Central memory CD8-positive, alpha-beta T cell (primary cell): Measurements from ENCODE around the gene SORCS2.

Source experiments
- ATAC-seq: fragments of 150-1000 bp; cut with Tn5 transposase; replicated peaks from 2 replicates; pipeline ENCODE4 v1.10.0; 2022; ENCODE audit warnings: mild to moderate bottlenecking, moderate FRiP score, moderate number of reproducible peaks; ENCODE audit not compliant: poor library complexity, severe bottlenecking; ENCODE audit errors: extremely low read depth
- DNase-seq, 2 donors: peaks; one replicate each; pipeline ENCODE4 v3.0.0; 2021; ENCODE audit warnings: low spot score in 2 of 2
- H3K27ac Mint-ChIP-seq: one replicate; pipeline ENCODE4 v1.8.0; 2022; ENCODE audit warnings: low read depth, mild to moderate bottlenecking, moderate library complexity, mixed read lengths
- H3K27me3 Mint-ChIP-seq: one replicate; pipeline ENCODE4 v1.8.0; 2022; ENCODE audit warnings: mixed read lengths
- H3K36me3 Mint-ChIP-seq: one replicate; pipeline ENCODE4 v1.8.0; 2022; ENCODE audit warnings: mild to moderate bottlenecking, moderate library complexity, mixed read lengths; ENCODE audit not compliant: insufficient read depth
- H3K4me1 Mint-ChIP-seq: one replicate; pipeline ENCODE4 v1.8.0; 2022; ENCODE audit warnings: mixed read lengths
- H3K4me3 Mint-ChIP-seq: one replicate; pipeline ENCODE4 v1.8.0; 2022; ENCODE audit warnings: mild to moderate bottlenecking, moderate library complexity, mixed read lengths
- H3K9me3 Mint-ChIP-seq: one replicate; pipeline ENCODE4 v1.8.0; 2022; ENCODE audit warnings: mixed read lengths

The SORCS2 gene

DNA sequence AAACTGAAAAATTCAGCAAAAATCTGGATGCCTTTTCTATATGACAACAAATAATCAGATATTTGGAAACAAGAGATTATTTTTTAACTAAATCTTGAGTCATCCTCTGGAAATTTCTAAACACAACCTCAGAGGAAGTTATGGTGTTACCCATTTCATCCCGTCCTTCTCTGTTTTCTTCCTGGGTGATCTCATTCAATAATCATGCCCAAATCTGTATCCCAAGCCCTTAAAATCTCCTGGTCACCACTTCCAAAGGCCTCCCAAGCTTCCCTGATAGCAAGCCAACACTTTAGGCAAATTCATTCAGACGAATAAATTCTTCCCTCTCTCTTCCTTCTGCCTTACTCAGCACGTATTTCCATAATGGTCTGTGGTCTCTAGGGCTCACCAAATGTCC is 9.7 kb upstream of the SORCS2 start:
- no peak for ATAC-seq
- Mint-ChIP-seq H3K4me1 (peaks cover 13% of the 10 kb centered on the region), H3K9me3 (peaks cover 7% of the 10 kb centered on the region), H3K4me3 (no peak overlapping the region), H3K36me3 (no peaks in the 10 kb centered on the region), H3K27ac (no peak overlapping the region), H3K27me3 (peaks cover 11% of the 10 kb centered on the region)
- DNase-seq = no peak

DNA sequence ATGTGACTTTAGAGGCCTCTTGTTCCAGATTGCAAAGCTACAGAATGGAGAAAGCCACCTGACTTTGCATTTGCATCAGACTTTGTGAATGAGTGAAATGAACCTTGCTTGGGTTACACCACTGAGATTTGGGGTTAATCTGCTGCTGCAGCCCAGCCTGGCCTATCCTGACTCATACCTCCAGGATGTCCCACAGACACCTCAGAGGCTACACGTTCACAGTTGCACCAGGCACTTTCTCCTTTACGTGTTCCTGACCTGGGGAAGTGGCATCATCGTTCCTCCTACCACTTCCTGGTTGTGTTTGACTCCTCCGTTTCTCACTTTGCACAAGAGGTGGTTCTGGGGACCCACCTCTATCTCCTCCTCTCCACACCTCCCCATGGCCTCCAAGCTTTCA is 9.2 kb upstream of the SORCS2 start:
- Mint-ChIP-seq H3K4me1 (peaks cover 13% of the 10 kb centered on the region), H3K27me3 (peaks cover 16% of the 10 kb centered on the region), H3K9me3 (peaks cover 7% of the 10 kb centered on the region), H3K36me3 (no peaks in the 10 kb centered on the region), H3K27ac (no peak overlapping the region), H3K4me3 (no peak overlapping the region)
- no peak for ATAC-seq
- DNase-seq = no peak

DNA sequence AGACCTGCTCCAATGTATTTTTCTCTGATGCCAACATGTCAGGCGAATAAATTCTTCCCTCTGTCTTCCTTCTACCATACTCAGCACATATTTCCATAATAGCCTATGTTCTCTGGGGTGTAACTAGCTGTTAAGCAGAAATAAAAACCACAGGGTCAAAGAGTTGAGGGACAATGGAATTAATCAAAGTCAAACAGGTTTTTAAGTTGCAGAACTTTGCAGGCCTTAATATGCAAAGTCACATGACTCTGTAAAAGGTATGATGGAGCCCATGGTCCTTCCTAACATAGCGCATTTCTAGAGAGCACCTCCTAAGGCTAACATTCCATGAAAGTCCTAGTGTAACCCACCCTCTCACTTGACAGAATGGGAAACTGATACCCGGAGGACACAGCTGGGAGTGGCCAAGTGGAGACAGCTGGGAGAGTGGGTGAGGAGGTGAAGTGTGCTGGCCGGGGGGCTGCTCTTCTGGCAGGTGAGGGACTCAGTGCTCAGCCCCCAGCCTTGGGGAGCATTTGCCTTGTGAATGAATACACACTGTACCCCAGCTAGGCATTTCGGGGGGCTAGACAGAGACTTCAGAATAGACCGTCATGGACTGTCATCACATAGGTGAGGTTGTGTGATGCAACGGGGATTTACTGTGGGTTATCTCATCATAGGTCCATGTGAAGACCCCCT is 8.4 kb upstream of the SORCS2 start:
- Mint-ChIP-seq H3K4me3 (no peak overlapping the region), H3K27ac (no peak overlapping the region), H3K36me3 (no peaks in the 10 kb centered on the region), H3K27me3 (peaks cover 24% of the 10 kb centered on the region), H3K9me3 (peaks cover 7% of the 10 kb centered on the region), H3K4me1 (peaks cover 13% of the 10 kb centered on the region)
- DNase-seq (no peak), ATAC-seq (no peak)

GRCh38 chr4:7185487-7186030 is 6.8 kb upstream of the SORCS2 start:
- no peak for ATAC-seq

GRCh38 chr4:7186031-7186430 is 6.3 kb upstream of the SORCS2 start:
- Mint-ChIP-seq H3K4me3 (no peak overlapping the region), H3K27ac (no peak overlapping the region), H3K27me3 (peaks cover 44% of the 10 kb centered on the region), H3K36me3 (no peaks in the 10 kb centered on the region), H3K4me1 (peaks cover 13% of the 10 kb centered on the region), H3K9me3 (no peaks in the 10 kb centered on the region)
- DNase-seq (no peak), ATAC-seq (no peak)

More at GRCh38 chr4:7185487-7186030, 6.8 kb upstream of the SORCS2 start:
- H3K36me3 Mint-ChIP-seq = no peaks in the 10 kb centered on the region
- H3K27ac Mint-ChIP-seq = no peak overlapping the region
- no peak overlapping the region for H3K4me3 Mint-ChIP-seq
- peaks cover 40% of the 10 kb centered on the region for H3K27me3 Mint-ChIP-seq
- no peak for DNase-seq
- peaks cover 13% of the 10 kb centered on the region for H3K4me1 Mint-ChIP-seq
- no peaks in the 10 kb centered on the region for H3K9me3 Mint-ChIP-seq

DNA sequence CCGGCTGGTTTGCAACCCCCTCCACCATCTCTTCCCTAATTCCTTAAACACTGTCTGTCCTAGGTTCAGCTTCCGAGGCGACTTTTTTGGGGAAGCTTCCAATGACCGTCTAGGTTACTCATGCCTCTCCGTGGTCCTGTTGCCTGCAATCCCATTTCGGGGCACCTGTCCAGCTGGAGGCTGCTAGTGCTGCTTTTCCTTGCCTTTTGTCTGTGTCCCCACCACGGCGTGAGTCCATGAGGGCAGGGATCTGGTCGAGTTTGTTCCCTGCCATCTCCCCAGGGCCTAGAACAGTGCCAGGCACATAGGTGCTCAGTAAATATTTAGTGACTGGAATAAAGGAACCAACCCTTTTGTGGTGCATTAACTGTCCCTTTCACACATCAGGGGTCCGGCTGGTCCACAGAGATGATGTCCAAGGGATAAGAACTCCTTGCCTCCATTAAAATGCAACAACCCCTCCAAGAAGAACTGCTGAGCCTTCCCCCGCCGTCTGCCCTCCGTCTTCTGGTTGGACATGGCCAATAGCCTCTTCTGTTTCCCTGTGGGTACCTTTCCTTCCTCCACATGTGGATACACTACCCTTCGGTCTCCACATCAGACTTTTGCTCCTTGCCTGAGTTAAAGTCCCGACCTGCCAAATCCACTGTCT is 5.7 kb upstream of the SORCS2 start:
- ATAC-seq (no peak), DNase-seq (no peak)
- Mint-ChIP-seq H3K4me3 (no peak overlapping the region), H3K9me3 (no peaks in the 10 kb centered on the region), H3K27ac (no peak overlapping the region), H3K4me1 (peaks cover 13% of the 10 kb centered on the region), H3K36me3 (no peaks in the 10 kb centered on the region), H3K27me3 (peaks cover 44% of the 10 kb centered on the region)

DNA sequence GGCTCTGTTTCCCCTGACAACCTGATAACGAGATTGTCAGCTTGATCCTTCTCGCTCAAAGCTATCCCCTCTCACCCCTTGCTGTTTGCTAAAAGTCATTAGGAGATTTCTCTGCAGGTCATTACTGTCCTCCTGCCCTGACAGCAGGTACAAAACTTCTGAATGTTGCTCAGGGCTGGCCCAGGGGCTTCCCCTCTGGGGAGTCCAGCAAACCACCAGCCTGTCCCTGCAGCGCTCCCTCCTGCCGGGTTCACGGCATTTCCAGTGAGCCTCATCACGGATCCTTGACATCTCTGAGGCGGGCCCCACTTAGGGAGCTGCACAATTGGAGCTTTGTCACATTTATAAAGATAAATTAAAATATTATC is 5.2 kb upstream of the SORCS2 start:
- Mint-ChIP-seq H3K27me3 (peaks cover 44% of the 10 kb centered on the region), H3K9me3 (no peaks in the 10 kb centered on the region), H3K27ac (no peak overlapping the region), H3K4me3 (no peak overlapping the region), H3K36me3 (no peaks in the 10 kb centered on the region), H3K4me1 (peaks cover 13% of the 10 kb centered on the region)
- DNase-seq = no peak
- no peak for ATAC-seq

DNA sequence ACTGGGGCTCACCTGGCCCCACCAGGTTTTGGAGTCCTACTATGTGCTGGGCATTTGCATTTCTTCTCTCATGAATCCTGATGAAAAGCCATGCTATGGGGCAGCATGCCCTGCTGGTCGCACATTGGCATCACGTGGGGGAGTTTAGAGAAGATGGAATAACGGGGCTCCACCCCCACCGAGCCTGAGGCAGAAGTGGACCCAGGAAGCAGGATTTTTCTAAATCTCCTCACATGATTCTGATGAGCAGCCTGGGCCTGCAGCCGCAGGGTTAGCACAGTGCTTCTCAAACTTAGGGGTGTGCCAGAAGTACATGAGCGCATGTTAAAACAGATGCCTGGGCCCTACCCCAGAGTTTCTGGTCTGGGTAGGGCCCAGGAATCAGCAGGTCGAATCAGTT is 4.6 kb upstream of the SORCS2 start:
- Mint-ChIP-seq H3K4me3 (no peak overlapping the region), H3K9me3 (no peaks in the 10 kb centered on the region), H3K4me1 (peaks cover 12% of the 10 kb centered on the region), H3K27me3 (peaks cover 44% of the 10 kb centered on the region), H3K36me3 (no peaks in the 10 kb centered on the region), H3K27ac (no peak overlapping the region)
- no peak for ATAC-seq
- DNase-seq = no peak

DNA sequence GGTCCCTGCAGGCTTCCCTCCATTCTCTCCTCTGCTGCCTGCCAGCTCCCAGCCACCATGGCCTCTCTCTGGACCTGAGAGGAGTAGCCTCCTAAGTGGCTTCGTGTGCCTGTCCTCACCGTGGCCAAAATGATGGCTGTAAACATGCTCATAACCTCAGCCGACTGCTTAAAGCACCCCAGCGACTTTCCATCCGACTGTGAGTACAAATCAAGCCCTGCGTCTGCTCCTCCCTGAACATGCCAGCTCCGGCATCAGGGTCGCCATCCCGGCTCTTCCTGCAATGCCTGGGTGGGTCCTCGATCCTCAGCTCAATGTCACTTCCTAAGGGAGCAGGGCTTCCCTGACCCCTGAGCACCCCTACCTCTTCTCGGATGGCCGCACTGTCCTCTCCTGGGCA is 3.3 kb upstream of the SORCS2 start:
- Mint-ChIP-seq H3K27me3 (peaks cover 51% of the 10 kb centered on the region), H3K4me3 (no peak overlapping the region), H3K27ac (no peak overlapping the region), H3K4me1 (no peaks in the 10 kb centered on the region), H3K9me3 (no peaks in the 10 kb centered on the region), H3K36me3 (no peaks in the 10 kb centered on the region)
- no peak for DNase-seq
- no peak for ATAC-seq

- H3K27ac Mint-ChIP-seq = no peak overlapping the region
- ATAC-seq (no peak), DNase-seq (no peak)
- no peaks in the 10 kb centered on the region for H3K4me1 Mint-ChIP-seq
- no peaks in the 10 kb centered on the region for H3K36me3 Mint-ChIP-seq
- H3K4me3 Mint-ChIP-seq = no peak overlapping the region
- peaks cover 57% of the 10 kb centered on the region for H3K27me3 Mint-ChIP-seq
- H3K9me3 Mint-ChIP-seq = no peaks in the 10 kb centered on the region
Observed at GRCh38 chr4:7189475-7190277, 2.7 kb upstream of the SORCS2 start.

- ATAC-seq (no peak), DNase-seq (no peak)
- Mint-ChIP-seq H3K4me3 (no peak overlapping the region), H3K9me3 (no peaks in the 10 kb centered on the region), H3K36me3 (no peaks in the 10 kb centered on the region), H3K4me1 (no peaks in the 10 kb centered on the region), H3K27ac (no peak overlapping the region), H3K27me3 (peaks cover 63% of the 10 kb centered on the region)
Observed at GRCh38 chr4:7190278-7190594, 2.1 kb upstream of the SORCS2 start.

GRCh38 chr4:7190691-7191545 is 1.4 kb upstream of the SORCS2 start:
- ATAC-seq (no peak), DNase-seq (no peak)
- Mint-ChIP-seq H3K9me3 (no peaks in the 10 kb centered on the region), H3K27ac (no peak overlapping the region), H3K4me3 (no peak overlapping the region), H3K4me1 (no peaks in the 10 kb centered on the region), H3K27me3 (peaks cover 70% of the 10 kb centered on the region), H3K36me3 (no peaks in the 10 kb centered on the region)
